Activated CD4-positive, alpha-beta T cell treated with anti-CD3 and anti-CD28 coated beads, Interleukin-2, amount 50 U/mL, for 1 hour (primary cell): Measurements from ENCODE around the gene TREML4.
"Not testable (repeated sequence)": the region's sequence is repeated elsewhere in the genome, so short reads cannot be mapped to it uniquely, and the experiment has no call there.

ENCODE experiments used
- DNase-seq: peaks from one replicate; pipeline ENCODE4 v3.0.0-alpha.2; 2020

TREML4 gene

GRCh38 chr6:41208439-41209106 is 19.6 kb upstream of the TREML4 start:
- DNase-seq, result no peak

GRCh38 chr6:41209547-41210320 is 18.4 kb upstream of the TREML4 start:
- no peak for DNase-seq

GRCh38 chr6:41214559-41215238 is 13.4 kb upstream of the TREML4 start:
- no peak for DNase-seq

- no peak for DNase-seq
These were observed 12.4 kb upstream of the TREML4 start for GRCh38 chr6:41215777-41216176.

GRCh38 chr6:41216616-41217015 is 11.5 kb upstream of the TREML4 start:
- DNase-seq, result no peak

- no peak for DNase-seq
These were observed 6.1 kb upstream of the TREML4 start for GRCh38 chr6:41222045-41222444.

GRCh38 chr6:41222513-41222912 is 5.6 kb upstream of the TREML4 start:
- DNase-seq, result no peak

GRCh38 chr6:41224800-41225199 is 3.3 kb upstream of the TREML4 start:
- DNase-seq, result no peak

GRCh38 chr6:41226752-41227151 is 1.4 kb upstream of the TREML4 start:
- no peak for DNase-seq

- no peak for DNase-seq
These were observed 467 bp downstream of the TREML4 start for GRCh38 chr6:41228616-41229015.

GRCh38 chr6:41229721-41230120 is 1.6 kb downstream of the TREML4 start:
- DNase-seq, result no peak

- DNase-seq, result no peak
These were observed 3.1 kb downstream of the TREML4 start for GRCh38 chr6:41231246-41231645.

- no peak for DNase-seq
These were observed 4.5 kb downstream of the TREML4 start for GRCh38 chr6:41232667-41233066.

- DNase-seq, result no peak
These were observed 8.1 kb downstream of the TREML4 start for GRCh38 chr6:41236276-41236675.

- no peak for DNase-seq
These were observed 9.0 kb downstream of the TREML4 start for GRCh38 chr6:41237128-41237527.

- DNase-seq, result no peak
These were observed 11.5 kb downstream of the TREML4 start for GRCh38 chr6:41239467-41240159.

- DNase-seq, result not testable (repeated sequence)
These were observed 18.4 kb downstream of the TREML4 start for GRCh38 chr6:41246529-41246928.

- no peak for DNase-seq
These were observed 19.2 kb downstream of the TREML4 start for GRCh38 chr6:41247288-41247865.

GRCh38 chr6:41247882-41248705 is 19.9 kb downstream of the TREML4 start:
- no peak for DNase-seq

GRCh38 chr6:41252401-41253169 is 24.4 kb downstream of the TREML4 start:
- DNase-seq, result no peak

- DNase-seq, result no peak
These were observed 27.0 kb downstream of the TREML4 start for GRCh38 chr6:41255110-41255509.
